ENCODE results near the gene DRD2.
A peak's percentile ranks its signal among the peaks of the same experiment; 100 is the strongest.

Gene DRD2

DNA sequence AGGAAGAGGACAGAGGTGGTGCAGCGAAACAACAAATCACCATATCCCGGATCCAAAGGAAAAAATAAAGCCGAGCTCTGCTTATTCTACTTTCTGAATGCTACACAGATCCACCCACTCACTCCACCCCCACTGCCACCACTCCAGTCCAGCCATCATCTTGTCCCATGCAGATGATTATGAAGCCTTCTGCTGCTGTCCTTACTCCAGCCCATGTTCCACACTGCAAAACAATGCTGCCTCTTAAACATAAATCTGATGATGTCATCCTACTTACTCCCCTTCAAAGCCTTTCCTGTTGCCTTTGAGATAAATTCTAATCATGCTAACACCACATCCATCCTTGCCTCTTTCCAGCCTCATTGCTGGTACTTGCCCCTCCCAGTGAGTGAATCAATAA lies 6.5 kb upstream of the DRD2 start:
- no peak for DNase-seq

DNA sequence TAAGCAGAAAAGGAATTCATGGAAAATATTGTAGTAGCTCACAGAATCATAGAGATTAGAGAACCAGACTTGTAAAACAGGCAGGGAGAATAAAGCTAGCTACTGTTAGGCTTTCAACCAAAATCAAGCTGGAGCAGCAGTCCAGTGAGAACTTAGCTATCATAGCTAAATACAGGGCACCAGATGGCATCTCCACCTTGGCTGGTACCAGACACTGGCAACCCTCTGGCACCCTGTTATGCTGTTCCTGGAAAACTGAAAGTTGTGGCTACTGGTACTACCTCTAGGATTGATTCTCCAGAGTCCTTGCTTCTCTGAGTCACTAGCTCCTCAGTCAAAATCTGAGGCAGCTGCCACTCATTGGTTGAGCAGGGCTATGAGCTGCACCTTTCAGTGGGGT lies 6.0 kb upstream of the DRD2 start:
- DNase-seq: no peak

DNA sequence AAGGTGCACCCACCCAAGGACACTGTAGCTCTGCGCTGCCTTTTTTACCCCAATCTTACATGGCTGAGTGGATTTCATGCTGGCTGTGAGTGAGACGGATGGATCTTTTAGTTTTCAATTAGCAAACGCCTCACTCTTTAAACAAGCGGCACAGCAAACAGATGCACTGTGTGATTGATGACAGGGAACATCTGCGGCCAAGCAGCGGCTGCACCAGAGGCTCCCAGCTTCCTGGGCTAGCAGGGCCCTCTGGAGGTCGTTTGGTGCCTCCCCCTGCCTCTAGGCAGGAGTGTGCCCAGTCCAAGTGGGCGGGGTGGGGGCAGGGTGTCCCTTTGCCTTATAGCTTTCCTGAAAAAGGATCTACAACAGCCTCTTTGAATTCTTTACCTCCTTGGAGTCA lies 2.1 kb upstream of the DRD2 start:
- no peak for DNase-seq

DNA sequence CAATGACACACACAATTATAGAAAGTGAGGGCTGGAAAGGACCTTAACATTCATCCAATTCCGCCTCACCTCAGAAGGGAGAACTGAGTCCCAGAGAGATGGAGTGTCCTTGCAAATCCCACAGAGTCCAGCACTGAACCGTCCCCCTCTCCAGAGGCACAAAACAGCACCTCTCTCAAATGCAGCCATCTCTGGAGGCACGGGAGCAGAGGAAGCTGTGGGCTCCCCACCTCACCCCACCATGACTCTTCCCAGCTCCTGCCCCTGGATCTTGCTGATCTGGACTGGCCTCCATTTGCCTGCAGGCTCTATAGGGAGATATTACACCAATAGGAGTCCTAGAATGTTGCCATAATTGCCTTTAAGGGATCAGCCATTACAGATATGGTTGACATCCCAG lies 1.4 kb upstream of the DRD2 start:
- no peak for DNase-seq

DNA sequence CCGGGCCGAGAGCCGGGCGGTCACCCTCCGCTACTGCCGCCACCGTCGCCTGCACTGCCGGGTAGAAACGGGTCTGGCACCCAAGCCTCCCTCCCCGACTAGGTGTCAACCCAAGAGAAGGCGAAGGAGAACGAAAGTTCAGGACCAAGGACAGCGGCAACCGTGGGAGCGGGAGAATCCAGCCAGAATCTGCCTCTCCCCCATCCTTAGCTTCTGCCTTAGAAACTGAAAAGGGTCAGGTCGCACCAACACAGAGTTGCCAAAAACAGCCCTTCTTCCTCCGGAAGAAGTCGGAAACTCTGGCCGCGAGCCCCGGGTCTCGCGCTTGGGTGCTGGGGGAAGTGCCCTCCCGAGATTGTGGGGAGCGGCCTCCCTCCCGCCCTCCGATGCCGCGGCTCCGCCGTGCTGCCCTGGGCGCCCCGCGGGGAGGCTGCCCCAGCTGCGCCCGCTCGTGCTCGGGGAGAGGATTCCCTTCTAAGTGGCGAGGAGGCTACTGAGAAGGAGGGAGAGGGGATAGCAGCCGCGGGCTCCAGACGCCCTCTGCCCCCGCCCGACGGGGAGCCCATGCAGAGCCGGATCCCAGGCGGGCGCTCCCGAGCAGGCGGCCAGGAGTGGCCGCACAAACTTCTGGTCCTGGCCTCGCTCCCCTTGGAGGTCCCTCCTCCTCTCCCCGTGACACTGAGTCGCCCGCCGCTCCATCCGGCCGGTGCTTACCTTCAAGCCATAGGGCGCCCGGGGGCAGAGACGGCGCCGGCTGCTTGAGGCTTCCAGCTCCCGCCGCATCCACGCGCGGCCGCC lies 637 bp downstream of the DRD2 start:
- DNase-seq: peak in 2 of 5 donors; percentile 34 to 36

DNA sequence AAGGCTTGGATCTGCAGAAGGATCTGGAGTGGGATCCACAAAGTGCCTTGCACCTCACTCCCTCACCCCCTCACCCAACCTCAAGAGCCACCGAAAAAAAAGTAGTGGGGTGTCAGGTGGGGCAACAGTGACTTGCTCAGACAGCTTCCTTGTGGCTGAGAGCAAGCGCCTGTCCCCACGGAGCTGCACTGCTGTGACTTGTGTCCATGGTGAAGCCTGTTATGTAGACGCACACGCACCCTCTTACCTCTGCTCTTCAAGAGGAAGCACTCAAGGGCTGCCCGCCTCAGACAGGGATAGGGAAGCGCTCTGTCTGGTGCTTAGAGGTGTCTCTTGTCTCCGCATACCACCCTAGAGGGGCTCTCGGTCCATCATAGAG lies 1.2 kb downstream of the DRD2 start:
- no peak for DNase-seq

DNA sequence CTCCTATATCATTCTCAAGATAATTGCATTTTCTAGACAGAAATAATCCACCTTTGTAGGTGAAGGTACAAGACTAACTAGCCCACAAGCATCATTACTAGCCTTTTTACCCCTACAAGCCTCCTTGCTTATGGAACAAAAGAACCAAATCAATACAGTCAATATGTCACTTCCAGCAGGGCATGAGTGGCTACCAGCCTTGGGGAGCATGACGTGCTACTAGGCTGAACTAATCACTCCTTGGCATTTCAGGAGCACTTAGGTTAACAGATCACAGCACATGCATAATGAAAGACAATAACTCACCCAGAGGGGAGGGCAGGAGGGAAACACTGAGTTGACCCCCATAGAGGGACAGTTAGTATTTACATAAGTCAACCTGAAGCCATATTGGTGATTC lies 2.7 kb downstream of the DRD2 start:
- DNase-seq: no peak

DNA sequence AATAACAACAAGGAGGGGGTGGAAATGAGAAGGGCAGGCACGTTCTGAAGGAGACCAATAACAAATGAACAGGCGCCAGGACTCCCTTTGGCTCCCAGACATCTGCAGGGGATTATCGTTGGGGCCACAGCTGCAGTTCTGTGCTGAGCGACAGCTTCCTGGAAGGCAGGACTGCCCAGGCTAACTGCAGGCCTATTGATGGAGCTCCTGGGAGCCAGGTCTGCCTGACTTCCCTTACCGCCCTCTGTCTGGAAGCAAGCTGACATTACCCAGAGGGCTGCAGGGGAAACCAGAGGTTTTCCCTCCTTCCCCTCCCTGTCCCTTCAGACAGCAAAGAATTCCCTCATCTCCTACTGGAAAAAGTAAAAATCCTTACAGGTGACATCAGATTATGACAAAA lies 5.0 kb downstream of the DRD2 start:
- no peak for DNase-seq

DNA sequence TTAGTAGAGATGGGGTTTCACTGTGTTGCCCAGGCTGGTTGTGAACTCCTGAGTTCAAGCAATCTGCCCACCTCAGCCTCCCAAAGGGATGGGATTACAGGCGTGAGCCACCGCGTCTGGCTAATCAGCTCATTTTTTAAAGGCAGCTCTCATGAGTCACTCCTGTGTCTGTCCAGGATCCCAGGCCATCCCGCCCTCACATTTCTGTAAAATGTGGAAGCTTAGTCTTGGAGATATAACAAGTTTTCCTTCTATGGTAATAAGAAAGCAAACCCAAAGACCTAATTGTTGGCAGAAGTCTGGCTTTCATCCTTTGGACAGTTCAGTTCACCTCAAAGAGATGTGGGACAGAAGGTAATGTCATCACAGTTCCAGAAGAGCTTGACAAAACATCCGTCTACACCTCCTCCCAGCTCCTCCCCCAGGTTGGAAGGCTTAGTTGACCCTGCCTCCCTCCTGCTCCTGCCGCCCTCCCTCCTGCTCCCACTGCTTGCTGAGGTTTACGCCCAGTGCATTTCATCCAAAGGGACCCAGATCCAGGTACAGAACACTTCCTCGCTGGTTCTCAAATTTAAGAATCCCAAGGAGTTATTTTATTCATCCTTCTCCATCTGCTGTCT lies 6.4 kb downstream of the DRD2 start:
- DNase-seq: no peak

DNA sequence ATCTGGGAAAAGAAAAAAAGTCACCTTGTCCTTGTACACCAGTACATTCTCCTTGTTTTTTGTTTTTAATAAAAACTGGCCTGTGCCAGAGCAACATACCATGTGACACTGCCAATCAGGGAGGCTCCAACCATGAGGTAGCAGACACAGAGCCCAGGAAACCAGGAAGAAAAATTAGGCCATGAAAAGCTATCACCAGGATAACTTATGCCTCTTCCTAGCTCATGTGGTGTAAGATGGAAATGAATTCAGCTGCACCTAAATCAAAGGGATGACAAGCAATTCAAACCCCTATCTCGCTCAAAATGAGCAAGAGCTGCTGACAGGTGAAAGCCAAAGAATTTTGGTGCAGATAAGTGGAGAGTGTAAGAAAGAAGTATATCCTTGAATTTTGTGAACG lies 7.7 kb downstream of the DRD2 start:
- DNase-seq: no peak

DNA sequence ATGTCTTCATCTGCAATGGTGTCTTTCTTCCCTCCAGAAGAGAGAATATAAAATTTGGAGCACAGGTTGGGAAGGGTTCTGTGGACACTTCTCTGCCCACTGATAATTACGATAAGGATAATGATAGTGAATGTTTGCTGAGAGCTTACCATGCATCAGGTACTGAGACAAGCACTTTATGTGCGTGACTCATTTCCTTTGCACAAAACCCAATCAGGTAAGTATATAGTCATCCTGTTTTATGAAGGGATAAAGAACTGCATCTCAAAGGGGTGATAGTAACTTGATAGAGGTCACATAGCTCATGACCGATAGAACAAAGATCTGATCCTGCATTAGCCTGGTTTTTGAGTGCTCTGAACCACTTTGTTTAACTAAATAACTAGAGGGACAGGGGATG lies 9.4 kb downstream of the DRD2 start:
- no peak for DNase-seq

DNA sequence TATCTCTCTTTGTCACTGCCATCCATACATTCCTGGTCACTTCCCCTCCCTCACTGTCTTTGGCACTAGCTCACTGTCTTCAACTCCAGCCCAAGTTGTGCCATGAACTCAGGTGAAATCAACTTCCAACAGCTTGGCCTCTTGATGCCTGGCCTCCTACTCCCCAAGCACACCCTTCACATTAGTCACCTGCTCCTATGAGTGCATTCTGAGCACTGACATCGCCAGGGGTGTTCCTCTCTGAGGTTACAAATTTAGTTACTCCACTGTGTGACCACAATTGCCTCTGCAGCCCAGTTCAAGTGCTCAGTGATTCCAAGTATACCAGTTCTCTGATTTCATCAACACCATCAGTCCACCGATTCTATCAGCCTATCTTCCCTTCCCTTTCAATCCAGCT lies 10.8 kb downstream of the DRD2 start:
- DNase-seq: no peak

DNA sequence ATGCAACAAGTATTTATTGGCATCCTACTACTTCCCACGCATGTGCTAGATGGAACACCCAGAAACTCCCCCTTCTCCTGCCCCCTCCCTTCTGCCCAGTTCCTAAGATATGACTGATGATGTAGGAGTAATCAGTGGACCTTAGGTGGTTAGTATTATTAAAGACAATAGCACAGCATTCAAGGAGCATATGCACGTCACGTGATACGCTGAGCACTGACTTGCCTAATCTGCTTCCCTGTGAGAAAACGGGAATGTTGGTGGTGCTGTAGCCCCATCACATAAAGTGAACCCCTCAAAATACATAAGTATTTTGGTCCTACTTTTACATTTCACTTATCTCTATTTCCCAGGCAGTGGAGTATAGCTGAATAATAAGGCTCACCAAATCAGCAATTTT lies 12.4 kb downstream of the DRD2 start:
- DNase-seq: no peak

DNA sequence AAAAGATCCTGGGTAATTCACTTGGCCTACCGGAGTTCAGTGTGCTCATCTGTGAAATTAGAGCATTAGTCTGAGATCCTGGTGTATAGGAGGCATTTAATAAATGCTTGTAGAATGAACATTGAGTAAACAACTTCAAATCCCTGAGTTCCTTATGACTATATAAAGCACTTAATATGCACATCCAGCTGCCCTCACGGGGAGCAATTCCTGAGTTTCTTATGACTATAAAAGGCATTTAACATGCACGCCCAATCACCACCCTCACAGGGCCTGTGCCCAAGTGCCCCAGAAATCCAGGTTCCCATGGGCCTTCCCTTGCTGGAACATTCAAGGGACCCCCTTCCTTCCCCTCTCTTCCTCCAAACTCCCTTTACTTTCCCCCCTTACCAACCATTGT lies 13.6 kb downstream of the DRD2 start:
- no peak for DNase-seq

DNA sequence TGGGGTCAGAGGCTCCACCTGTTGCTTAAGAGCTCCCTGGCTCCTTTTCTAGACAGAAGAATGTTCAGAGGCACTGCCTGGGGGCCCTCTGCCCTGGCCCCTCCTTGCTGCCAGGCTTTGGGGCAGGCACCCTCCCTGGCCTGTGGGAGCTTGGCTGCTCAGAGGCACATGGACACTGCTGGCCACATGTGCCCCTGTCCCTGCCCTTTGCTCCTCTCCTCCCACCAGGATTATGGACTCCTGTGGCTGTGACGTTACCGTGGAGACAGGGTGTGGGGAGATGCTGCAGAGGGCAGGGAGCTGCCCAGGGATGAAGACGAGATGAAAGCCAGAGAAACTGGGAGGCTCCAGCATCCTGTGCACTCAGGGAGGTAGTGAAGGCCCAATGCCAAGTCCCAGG lies 14.7 kb downstream of the DRD2 start:
- DNase-seq: no peak

DNA sequence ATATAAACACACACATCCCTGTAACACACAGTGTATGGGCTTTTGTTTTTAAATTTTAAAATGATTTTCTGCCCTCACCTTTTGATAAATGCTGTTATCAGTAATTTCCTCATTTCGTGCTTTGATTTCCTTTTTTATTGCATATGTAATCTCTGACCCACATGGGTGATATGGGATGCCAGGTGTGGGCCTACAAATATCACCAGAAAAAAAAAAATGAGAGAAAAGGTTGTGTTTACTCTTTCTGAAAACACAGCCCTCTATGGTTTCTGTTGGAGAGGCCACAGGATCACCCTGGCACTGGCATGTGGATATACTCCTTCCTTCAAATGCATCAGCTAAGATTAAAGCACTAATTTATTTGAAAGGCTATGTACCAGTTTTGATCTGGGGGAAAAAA lies 17.0 kb downstream of the DRD2 start:
- DNase-seq: no peak

DNA sequence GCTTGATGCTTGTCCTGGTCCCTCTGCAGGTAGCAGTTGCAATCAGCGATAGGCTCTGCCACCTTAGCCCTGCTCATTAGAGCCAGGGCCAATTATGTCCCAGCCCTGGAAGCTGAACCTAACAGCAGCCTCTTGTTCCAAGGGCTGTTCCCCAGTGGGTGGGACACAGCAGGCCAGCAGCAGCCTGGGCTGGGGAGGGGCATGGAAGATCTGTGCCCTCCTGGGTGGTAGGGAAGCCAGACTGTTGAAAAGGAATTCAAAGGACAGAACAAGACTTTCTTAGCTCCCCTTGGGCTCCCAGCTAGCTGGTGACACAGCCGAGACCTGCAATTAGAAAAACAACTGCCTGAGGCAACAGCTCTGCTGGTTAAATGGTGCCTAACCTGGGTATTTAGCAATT lies 17.4 kb downstream of the DRD2 start:
- no peak for DNase-seq

DNA sequence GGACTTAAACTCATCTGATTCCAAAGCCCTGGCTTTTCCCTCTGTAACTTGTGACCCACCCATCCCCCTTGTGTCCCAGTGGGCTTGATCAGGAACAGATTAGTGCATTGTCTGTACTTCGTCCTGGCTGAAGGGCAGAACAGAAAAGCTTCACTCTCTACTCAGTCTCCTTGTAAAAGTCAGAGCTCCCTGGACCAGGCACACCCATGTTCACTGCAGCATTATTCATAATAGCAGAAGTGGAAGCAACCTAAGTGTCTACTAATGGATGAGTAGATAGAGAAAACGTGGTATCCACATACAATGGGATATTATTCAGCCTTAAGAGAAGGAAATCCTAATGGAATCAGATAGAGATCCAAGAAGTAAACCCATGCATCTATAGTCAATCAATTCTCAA lies 20.7 kb downstream of the DRD2 start:
- no peak for DNase-seq

DNA sequence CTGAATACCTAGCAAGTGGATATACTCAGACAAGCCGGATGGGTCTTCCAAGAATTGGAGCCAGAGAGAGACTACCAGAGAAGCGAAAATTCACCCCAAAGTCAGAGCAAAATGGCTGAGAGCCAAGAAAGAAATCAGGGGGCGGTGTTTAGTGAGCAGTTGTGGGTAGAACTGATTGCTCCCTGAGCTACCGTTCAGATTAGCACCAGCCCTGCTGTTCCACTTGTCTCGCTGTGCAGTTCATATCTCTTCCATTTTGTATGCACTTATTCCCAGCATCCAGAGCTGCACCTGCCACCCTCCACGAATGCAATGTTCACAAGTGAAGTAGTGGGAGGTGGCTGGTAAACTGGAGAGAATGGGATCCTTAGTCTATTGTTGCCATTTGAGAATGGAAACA lies 25.5 kb downstream of the DRD2 start:
- DNase-seq: no peak

DNA sequence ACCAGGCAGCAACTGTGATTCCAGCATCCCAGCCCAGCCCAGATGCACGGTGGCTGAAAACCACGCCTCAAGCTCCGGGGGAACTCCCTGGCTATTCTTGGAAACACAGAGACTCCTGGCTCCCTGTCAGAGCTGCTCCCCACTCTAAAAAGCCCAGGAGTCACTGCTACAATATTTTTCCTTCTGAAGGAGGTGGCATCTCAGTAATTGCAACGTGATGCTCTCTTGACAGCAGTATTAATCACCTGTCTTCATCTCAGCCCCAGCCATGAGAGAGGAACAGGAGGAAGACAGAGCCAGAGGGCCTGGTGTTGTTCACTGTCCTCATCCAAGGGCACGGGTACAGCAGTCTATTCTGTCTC lies 26.9 kb downstream of the DRD2 start:
- DNase-seq: no peak

DNA sequence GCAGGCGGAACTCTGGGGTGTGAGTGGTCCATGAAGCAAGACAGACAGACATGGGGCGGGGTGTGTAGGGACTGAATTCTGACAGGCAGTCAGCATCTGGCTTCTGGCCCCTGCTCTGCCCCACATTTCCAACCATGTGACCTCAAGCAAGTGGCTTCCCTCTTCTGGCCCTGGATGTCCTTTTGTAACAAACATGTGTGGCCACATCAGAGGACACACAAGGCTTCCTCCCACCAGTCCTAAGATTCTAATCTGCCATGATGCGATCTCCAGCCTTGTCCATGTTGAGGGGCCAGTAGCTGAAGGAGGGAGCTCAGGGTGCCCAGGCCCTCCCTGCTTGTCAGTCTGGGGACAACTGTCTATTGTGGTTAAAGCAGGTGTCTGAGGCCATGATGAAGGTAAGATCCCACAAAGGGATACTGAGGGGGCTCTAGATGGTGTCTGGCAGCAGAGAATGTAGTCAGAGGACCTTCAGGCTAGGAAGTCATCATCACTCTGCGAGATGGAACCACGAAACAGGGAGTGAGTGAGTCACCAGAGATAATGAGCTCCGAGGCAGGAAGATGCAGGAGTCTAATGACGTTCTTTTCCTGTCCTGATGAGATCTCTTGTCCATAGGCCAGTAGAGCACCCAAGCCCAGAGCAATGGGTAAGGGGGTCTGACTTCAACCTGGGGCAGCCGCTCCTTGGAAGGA lies 27.4 kb downstream of the DRD2 start:
- peak in 1 of 5 donors; percentile 57 for DNase-seq

DNA sequence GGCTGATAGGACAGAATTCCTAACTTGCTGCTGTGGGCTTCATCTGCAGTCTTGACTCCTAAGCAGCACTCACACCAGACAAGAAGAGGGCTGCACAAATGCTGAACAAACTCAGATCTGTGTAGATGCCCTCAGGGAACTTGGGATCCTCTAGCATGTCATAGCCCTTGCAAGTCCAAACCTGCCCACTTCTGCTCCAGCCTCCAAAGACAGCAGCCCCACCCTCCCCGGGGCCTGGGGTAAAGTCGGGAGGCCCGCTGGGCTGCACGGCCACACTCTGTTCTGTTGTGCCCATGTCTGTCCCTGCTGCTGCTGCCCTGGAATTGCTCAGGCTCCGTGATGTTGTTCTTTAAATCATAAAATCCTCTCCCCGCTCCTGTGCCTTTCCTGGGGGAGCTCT lies 28.3 kb downstream of the DRD2 start:
- DNase-seq: no peak

DNA sequence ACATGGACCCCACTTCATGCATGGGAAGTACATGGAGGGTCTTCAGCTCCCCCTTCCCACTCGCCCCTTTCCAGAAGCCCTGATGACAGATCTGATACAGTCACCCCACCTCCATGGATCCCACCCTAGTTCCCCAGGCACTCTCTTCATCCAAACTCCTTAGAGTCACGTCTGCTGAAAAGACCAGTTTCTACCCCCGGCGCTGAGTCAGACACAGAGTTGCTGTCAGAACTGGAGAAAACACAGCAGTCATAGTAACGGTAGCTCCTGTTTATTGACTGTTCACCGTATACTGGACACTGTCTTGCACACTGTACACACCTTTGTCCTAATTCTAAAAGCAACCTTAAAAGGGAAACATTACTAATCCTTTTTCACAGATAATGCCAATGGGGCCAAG lies 29.1 kb downstream of the DRD2 start:
- DNase-seq: peak in 1 of 5 donors; percentile 63

DNA sequence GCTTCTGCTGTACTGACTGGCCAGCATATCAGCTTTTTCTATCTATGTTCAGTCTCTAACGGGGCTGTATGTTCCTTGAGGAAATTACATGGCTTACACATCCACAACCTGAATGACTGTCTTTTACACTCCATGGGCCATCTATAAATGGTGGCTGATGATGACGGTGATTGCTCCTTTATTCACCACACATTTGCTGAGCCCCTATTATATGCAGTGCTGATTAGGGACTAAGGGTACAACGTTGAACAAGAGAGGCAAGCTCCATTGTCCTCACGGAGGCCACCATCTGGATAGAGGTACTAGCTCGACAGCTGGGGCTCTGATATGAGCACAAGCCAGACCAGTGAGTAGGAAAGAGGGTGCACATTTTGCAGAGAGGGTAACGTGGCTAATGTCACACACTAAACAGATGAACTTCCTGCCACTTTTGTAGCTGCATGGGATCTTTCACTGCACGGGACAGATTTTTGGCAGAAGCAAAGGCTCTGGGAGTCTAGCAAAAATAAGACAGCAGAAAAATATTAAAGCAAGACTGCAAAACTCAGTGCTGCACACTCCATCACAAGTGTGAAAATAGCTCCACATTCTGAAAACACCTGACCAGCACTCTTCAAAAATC lies 30.6 kb downstream of the DRD2 start:
- no peak for DNase-seq
